ENCODE data around the gene RAB33A. TPM values are rescaled to one million over a fixed set of nuclear protein-coding genes. Genes with fewer than 3 reads are reported as not detected.

The RAB33A gene
- total RNA-seq, 1 experiment from 2014 or later, result not detected

DNA sequence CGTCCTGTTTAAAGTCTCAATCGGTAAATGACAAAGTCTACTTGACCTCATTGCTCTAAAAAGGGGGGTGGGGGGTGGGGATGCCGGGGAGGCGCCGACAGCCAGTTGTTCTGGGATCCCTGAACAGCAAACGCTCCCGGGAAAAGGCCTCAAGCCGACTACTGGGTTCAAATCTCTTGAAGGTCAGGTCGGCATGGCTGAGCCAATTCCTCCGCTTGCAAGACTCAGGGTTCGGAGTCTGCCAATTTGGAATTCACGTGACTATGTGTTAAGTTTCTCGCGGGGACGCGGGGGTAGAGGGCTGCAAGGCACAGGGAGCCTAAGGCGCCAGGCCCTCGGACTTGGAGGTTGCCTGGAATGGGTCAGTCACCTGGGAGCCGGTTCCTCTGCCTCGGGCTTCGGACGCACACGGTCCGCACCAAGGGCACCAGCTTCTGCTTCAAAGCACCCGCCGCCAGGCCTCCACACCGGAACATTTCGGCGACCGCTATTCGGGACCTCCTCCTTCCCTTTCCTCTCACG lies 6.5 kb upstream of the RAB33A start:
- H3K9ac ChIP-seq (ENCODE audit: low read length), result peak overlapping the region; percentile 75
- H3K79me2 ChIP-seq (ENCODE audit: insufficient read depth, low read length), result peaks cover 32% of the 10 kb centered on the region
- H3K4me2 ChIP-seq (ENCODE audit: low read length), result peak overlapping the region; percentile 93
- H2AFZ ChIP-seq (ENCODE audit: low read depth, low read length, poor library complexity, severe bottlenecking), result no peak overlapping the region
- ChIA-PET POLR2A (interaction anchor here (0.6 to 1.1 kb wide), 4 partner anchors 9 to 103 kb away, joined by 3 to 8 read pairs (median 4); partner anchors contain the start of gene ZNF280C), CTCF (interaction anchor here (1.2 kb wide), 1 partner anchor 86 kb away, joined by 3 read pairs; no protein-coding TSS in a partner anchor), RAD21 (ENCODE audit: low non-redundant PET in 1 of 2, low total read pairs in 2 of 2, uncharacterized antibody in 2 of 2, unreplicated experiment in 2 of 2) (no interaction called here)
- DNase-seq (ENCODE audit: low read depth, low spot score) (no peak), ATAC-seq (peak; percentile 59)
- H3K4me1 ChIP-seq (ENCODE audit: control insufficient read depth in 1 of 2, insufficient read depth in 2 of 2, low read length in 2 of 2), result peaks cover 0 to 13% of the 10 kb centered on the region in 2 experiments; a peak in 1 of 4 replicates
- TSS peak; percentile 71 for BruUV-seq (replicated peaks)
- no peaks in the 10 kb centered on the region for H4K20me1 ChIP-seq (ENCODE audit: insufficient read depth)
- H3K27ac ChIP-seq (ENCODE audit: low read depth, low read length), result peak overlapping the region; percentile 67
- no peaks in the 10 kb centered on the region for H3K36me3 ChIP-seq (ENCODE audit: control insufficient read depth in 1 of 2, insufficient read depth in 2 of 2, low read length in 2 of 2)
- H3K4me3 ChIP-seq (replicated peaks in 1 of 2; ENCODE audit: low read depth in 1 of 2, low read length in 2 of 2), result peak overlapping the region; percentile 71 to 73
- TF ChIP-seq ZFX (IDR thresholded peaks at IDR 0.05) (peak; percentile 42), FOSL1 (IDR thresholded peaks at IDR 0.05; ENCODE audit: low read depth) (no peak), TCF7L2 (IDR thresholded peaks at IDR 0.05; ENCODE audit: borderline replicate concordance, extremely low read depth, insufficient read depth, insufficient read length) (peak; percentile 74), JUND (IDR thresholded peaks at IDR 0.05) (no peak)
- no peaks in the 10 kb centered on the region for H3K9me2 ChIP-seq (ENCODE audit: insufficient read depth)
- intact Hi-C loops (cut with micrococcal nuclease), result no loop called here
- H3K9me3 ChIP-seq (ENCODE audit: control insufficient read depth in 1 of 2, insufficient read depth in 1 of 2, low read depth in 1 of 2, low read length in 2 of 2), result no peaks in the 10 kb centered on the region
- no peaks in the 10 kb centered on the region for H3K27me3 ChIP-seq (ENCODE audit: insufficient read depth, low read length)

GRCh38 chrX:130165703-130166502 lies 5.9 kb upstream of the RAB33A start, which contains the start of gene AIFM1:
Gene AIFM1, minus strand, starts transcription at chrX:130165841. Its CDS starts 185 bp downstream, at chrX:130165656.
- peaks cover 0 to 13% of the 10 kb centered on the region in 2 experiments; a peak in 1 of 4 replicates for H3K4me1 ChIP-seq (ENCODE audit: control insufficient read depth in 1 of 2, insufficient read depth in 2 of 2, low read length in 2 of 2)
- BruUV-seq (replicated peaks), result no TSS peak
- ChIA-PET CTCF (interaction anchor here (1.2 kb wide), 1 partner anchor 86 kb away, joined by 3 read pairs; no protein-coding TSS in a partner anchor), POLR2A (interaction anchor here (0.6 to 1.1 kb wide), 4 partner anchors 8 to 103 kb away, joined by 3 to 8 read pairs (median 4); partner anchors contain the start of gene ZNF280C), RAD21 (ENCODE audit: low non-redundant PET in 1 of 2, low total read pairs in 2 of 2, uncharacterized antibody in 2 of 2, unreplicated experiment in 2 of 2) (no interaction called here)
- peak; percentile 89 for DNase-seq (ENCODE audit: low read depth, low spot score)
- H3K27ac ChIP-seq (ENCODE audit: low read depth, low read length), result peak within 1 kb of the TSS; percentile 67
- peak within 1 kb of the TSS; percentile 93 for H3K4me2 ChIP-seq (ENCODE audit: low read length)
- H2AFZ ChIP-seq (ENCODE audit: low read depth, low read length, poor library complexity, severe bottlenecking), result peak within 1 kb of the TSS; percentile 15
- no peaks in the 10 kb centered on the region for H3K27me3 ChIP-seq (ENCODE audit: insufficient read depth, low read length)
- peak within 1 kb of the TSS; percentile 71 to 73 for H3K4me3 ChIP-seq (replicated peaks in 1 of 2; ENCODE audit: low read depth in 1 of 2, low read length in 2 of 2)
- no peaks in the 10 kb centered on the region for H3K9me2 ChIP-seq (ENCODE audit: insufficient read depth)
- H3K36me3 ChIP-seq (ENCODE audit: control insufficient read depth in 1 of 2, insufficient read depth in 2 of 2, low read length in 2 of 2), result no peaks in the 10 kb centered on the region
- peak; percentile 62 for TF ChIP-seq YY1 (IDR thresholded peaks at IDR 0.05; ENCODE audit: extremely low read depth, insufficient replicate concordance, low read depth, low read length)
- peak; percentile 62 for TF ChIP-seq POLR2AphosphoS5 (IDR thresholded peaks at IDR 0.05; ENCODE audit: low read depth, low read length)
- TF ChIP-seq, protein P1, sequence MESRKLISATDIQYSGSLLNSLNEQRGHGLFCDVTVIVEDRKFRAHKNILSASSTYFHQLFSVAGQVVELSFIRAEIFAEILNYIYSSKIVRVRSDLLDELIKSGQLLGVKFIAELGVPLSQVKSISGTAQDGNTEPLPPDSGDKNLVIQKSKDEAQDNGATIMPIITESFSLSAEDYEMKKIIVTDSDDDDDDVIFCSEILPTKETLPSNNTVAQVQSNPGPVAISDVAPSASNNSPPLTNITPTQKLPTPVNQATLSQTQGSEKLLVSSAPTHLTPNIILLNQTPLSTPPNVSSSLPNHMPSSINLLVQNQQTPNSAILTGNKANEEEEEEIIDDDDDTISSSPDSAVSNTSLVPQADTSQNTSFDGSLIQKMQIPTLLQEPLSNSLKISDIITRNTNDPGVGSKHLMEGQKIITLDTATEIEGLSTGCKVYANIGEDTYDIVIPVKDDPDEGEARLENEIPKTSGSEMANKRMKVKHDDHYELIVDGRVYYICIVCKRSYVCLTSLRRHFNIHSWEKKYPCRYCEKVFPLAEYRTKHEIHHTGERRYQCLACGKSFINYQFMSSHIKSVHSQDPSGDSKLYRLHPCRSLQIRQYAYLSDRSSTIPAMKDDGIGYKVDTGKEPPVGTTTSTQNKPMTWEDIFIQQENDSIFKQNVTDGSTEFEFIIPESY (IDR thresholded peaks at IDR 0.05; ENCODE audit: extremely low read depth, insufficient replicate concordance, low read length), result no peak
- TF ChIP-seq CBX3 (IDR thresholded peaks at IDR 0.05; ENCODE audit: low read depth), result no peak
- peak; percentile 4 for TF ChIP-seq TCF7L2 (IDR thresholded peaks at IDR 0.05; ENCODE audit: borderline replicate concordance, extremely low read depth, insufficient read depth, insufficient read length)
- peak; percentile 66 for TF ChIP-seq POLR2A (IDR thresholded peaks at IDR 0.05; ENCODE audit: borderline replicate concordance, extremely low read depth, insufficient read depth, insufficient read length)
- intact Hi-C loops (cut with micrococcal nuclease), result loop anchor here (1.0 kb wide), 1 partner anchor 56 kb away; the partner anchor contains the start of gene ELF4
- no peaks in the 10 kb centered on the region for H3K9me3 ChIP-seq (ENCODE audit: control insufficient read depth in 1 of 2, insufficient read depth in 1 of 2, low read depth in 1 of 2, low read length in 2 of 2)
- peaks cover 26% of the 10 kb centered on the region for H3K79me2 ChIP-seq (ENCODE audit: insufficient read depth, low read length)
- ATAC-seq, result peak; percentile 94
- peak within 1 kb of the TSS; percentile 75 for H3K9ac ChIP-seq (ENCODE audit: low read length)
- H4K20me1 ChIP-seq (ENCODE audit: insufficient read depth), result no peaks in the 10 kb centered on the region

All from HCT116 (cell line).